CD4-positive, alpha-beta T cell treated with Interleukin-21 for 1 hour (primary cell): ENCODE measurements around the gene DCP1A.

Source experiments
- DNase-seq: peaks from one replicate; pipeline ENCODE4 v3.0.0-alpha.2; 2020

The DCP1A gene

GRCh38 chr3:53242642-53243041, 104.7 kb downstream of the DCP1A start:
- no peak for DNase-seq

DNA sequence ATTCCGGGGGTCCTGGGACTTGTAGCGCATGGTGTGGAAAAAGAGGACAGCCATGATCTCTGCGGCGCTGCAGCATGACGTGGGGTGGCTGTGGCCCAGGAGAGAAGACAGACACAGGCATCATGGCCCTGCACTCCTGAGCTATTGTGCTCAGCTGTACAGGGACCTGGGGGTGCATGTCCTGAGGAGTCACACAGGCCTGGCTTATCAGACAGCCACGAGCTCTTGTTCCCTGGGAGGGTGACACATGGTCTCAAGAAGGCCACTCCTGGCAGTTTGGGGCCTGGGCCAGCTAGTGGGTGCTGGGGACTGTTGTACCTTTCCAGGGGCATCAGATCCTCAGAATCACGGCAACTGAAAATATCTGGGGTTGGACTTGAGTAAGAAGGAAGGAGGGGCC, 105.2 kb downstream of the DCP1A start:
- no peak for DNase-seq

- no peak for DNase-seq
These were observed 106.1 kb downstream of the DCP1A start for GRCh38 chr3:53240989-53241972.

DNA sequence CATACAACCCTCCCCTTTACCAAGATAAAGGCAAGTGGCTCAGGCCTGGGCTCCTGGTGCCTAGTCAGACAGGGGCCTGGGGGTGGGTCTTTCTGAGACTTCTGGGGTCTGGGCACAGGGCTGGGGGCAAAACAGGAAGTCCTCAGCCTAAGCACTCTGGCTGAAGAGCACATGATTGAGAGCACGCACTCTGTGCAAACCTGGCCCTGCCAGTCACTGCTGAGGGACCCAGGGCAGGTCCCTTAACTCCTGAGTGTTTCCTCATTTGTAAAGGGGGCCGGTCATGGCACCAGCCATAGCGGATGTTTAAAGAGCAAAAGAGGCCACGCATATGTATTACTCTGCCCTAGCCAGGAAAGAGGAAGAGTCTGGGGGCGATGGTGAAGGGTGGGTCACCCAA, 107.5 kb downstream of the DCP1A start:
- DNase-seq, result no peak

- no peak for DNase-seq
These were observed 108.5 kb downstream of the DCP1A start for GRCh38 chr3:53238886-53239285.

- DNase-seq, result no peak
These were observed 109.1 kb downstream of the DCP1A start for GRCh38 chr3:53238051-53238850.

GRCh38 chr3:53236112-53236841, 111.1 kb downstream of the DCP1A start:
- DNase-seq, result no peak

DNA sequence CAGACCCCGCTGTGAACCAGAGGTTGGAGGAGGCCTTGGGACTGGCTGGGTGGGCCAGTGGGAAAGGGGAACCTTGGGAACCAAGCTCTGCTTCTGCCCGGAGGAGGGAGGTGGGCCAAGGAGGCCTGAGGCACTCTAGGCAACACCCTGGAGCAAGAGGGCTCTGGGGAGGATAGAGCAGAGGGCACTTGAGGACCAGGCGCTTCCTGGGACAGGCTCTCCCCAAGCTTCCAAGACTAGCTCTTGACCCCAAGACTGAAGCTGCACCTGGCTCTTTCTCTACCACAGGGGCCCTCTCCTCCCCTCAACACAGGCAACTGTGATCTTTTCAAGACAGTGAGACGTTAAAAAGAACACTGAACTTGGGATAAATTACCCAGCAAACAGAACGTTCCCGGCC, 111.8 kb downstream of the DCP1A start:
- DNase-seq, result no peak

DNA sequence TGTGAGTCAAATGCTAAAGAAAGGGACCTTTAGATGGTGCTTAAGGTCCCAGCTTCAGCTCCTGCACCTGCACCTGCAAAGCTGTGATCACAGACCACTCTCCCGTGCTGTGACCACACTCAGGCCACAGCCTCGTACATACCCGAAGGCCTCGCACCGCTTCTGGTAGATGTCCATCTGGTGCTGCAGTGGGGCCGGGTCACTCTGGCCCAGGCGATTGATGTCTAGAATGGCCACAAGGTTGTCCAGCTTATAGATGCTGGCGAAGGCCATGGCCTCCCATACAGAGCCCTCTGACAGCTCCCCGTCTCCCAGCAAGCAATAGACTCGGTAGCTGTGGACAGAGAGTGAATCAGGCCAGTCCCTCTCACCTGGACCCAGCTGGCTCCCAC, 112.5 kb downstream of the DCP1A start:
- DNase-seq, result no peak

- no peak for DNase-seq
These were observed 113.1 kb downstream of the DCP1A start for GRCh38 chr3:53234130-53234840.
